GM18870 (cell line): Measurements from ENCODE around the gene TEAD1.
A peak's percentile ranks its signal among the peaks of the same experiment; 100 is the strongest.
"Not testable (repeated sequence)": the region's sequence is repeated elsewhere in the genome, so short reads cannot be mapped to it uniquely, and the experiment has no call there.

Experiments used
- ATAC-seq: cut with Tn5 transposase; IDR thresholded peaks from one replicate; pipeline ENCODE4 v1.9.1; 2021; ENCODE audit warnings: moderate library complexity; ENCODE audit not compliant: unreplicated experiment

Gene TEAD1

DNA sequence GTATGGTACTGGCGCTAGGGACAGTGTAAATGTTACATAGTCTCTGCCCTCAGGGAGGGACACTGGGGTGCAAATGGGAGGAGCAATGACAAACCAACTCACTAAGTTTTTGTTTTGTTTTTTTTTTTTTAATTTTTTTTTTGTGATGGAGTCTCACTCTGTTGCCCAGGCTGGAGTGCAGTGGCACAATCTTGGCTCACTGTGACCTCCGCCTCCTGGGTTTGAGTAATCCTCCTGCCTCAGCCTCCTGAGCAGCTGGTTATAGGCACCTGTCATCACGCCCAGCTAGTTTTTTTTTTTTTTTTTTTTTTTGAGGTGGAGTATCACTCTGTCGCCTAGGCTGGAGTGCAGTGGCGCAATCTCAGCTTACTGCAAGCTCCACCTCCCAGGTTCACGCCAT is 83.9 kb downstream of the TEAD1 start:
- not testable (repeated sequence) for ATAC-seq

GRCh38 chr11:12761029-12761428 is 86.8 kb downstream of the TEAD1 start:
- ATAC-seq: no peak

DNA sequence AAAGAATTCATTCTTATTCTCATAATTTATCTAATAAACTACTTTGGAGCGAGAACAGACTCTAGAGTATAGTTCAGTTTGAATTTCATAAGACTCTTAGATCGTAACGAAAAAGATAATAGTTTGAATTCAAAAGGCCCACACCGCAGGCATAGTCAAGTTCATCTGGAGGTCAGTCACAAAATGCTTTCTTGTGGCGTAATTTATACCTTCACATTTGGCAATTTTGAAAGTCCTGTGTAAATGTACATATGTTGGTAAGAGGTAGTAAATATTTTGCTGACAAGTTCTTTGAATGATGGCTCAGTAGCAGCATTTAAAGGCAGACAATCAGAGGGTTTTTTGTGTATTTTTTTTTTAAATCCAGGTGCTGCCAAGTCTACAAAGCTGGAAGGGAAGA is 88.1 kb downstream of the TEAD1 start:
- no peak for ATAC-seq

- ATAC-seq: no peak
Observed at GRCh38 chr11:12762696-12763324, 88.6 kb downstream of the TEAD1 start.

GRCh38 chr11:12764187-12764914 is 90.1 kb downstream of the TEAD1 start:
- ATAC-seq: no peak

DNA sequence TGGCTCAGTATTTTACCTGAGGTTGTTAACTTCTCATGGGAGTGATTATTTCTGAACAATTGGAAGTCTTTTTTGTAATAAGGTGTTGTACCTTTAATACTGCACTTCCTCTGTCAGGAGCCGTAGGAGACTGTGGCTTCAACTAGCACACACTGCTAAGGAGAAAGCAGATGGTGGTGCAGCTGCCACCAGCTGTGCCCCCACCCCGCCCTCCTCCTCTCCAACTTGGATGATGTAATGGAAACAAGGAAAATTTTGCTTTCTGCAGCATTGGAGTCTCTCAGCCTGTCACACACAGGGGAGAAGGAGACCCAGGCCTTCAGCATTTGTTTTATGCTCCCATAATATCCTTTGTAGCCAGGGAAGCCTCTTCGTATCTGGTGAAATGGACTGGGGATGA is 91.2 kb downstream of the TEAD1 start:
- ATAC-seq: no peak

- no peak for ATAC-seq
Observed at GRCh38 chr11:12767027-12767426, 92.8 kb downstream of the TEAD1 start.

DNA sequence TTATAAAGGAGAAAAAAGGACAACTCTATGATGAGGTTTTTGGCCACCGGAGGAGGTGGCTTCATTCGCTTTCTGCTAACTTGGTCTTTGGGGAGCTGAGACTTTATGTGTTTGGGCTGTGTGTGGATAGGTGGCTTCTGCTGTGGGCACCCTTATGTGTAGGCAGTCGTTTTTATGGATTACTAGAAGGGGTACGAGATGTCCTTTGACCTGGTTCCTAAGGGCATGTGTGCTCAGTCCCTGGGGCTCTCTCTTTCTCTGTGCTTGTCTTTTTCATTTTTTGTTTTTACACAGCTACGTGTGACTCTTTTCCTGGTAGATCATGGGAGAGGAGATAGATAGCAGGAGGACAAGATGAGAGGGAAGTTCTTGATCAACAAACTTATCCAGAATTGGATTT is 93.4 kb downstream of the TEAD1 start:
- ATAC-seq: no peak

DNA sequence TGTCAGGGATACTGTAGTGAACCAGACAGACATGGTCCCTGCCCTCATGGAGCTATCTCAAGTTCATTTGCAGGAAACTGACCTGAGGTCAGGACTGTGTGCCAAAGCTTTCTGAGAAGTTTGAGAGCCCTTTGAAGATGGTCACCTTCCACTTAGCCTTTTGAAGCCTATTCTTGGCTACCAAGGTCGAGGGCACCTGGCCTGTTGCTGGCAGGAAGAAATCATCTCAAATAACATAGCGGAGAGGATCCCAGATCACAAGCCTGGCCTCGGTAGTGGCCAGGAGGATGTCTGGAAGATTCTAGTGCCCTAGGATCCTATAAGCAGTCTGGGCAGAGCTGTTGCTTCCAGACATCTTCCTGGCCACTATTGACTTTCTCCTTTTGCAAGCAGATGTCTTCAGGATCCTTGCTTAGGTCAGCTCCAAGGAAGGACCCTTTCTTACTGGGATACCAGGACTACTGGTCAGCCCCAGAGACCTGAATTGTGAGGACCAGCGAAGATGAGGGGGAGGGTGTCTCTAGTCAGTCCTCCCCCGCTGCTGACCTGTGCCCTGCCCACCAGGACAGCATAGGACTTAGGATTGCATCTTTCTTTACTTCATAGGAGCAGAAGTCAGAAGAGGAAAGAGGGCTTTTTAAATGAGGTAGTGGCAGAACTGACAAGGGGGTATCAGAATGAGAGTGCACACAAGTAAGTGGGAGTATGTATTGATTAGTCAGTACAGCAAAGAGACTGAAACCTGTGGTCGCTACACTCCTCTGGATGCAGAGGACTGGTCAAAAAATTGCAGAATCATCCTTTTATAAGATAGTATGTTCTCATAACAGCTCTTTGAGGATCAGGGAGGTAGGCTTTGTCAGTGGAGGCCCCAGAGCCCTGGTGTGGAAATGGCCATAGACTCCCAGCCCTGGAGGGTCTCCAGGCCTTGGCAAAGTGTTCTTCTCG is 94.8 kb downstream of the TEAD1 start:
- peak; percentile 72 for ATAC-seq

DNA sequence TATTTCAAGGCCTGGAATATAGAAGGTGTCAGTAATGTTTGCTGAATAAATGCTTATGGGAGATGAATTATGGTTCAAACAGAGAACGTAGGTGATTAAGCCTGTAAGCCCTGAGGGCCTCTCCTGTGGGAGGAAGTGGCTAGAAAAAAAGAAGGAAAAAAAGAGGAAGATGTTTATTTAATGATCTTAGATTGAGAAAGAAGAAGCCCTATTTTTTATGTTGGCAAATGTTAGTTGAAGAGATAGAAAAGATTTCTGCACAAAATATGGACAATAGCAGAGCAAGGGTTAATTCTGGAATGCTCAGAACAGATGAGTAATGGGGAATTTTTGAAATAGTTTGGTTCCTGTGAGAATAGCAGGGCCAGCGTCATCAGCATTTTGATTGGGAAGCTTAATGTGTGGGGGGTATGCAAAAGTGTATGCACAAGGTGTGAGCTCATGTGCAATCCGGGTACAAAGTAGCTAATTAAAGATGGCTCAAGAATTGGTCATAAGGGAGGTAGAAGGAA is 95.7 kb downstream of the TEAD1 start:
- no peak for ATAC-seq

- ATAC-seq: no peak
Observed at GRCh38 chr11:12770435-12770834, 96.2 kb downstream of the TEAD1 start.

GRCh38 chr11:12770966-12771597 is 96.9 kb downstream of the TEAD1 start:
- ATAC-seq: no peak

DNA sequence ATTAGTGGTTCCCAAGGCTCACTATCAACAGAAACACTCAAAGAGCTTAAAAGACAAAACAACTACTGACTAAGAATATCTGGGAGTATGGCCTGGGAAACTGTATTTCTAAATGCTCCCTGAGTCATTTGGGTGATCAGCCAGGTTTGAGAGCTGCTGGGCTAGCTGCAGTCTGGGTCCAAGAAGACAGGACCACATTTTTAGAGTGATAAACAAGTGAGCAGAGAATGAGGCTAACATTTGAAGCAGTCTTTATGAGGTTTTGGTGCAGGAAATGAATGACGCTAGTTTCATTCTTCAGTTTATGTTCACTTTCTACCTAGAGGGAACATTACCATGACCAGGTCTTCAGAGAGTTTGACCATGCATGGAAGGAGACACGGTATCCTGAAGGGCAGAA is 97.7 kb downstream of the TEAD1 start:
- no peak for ATAC-seq

DNA sequence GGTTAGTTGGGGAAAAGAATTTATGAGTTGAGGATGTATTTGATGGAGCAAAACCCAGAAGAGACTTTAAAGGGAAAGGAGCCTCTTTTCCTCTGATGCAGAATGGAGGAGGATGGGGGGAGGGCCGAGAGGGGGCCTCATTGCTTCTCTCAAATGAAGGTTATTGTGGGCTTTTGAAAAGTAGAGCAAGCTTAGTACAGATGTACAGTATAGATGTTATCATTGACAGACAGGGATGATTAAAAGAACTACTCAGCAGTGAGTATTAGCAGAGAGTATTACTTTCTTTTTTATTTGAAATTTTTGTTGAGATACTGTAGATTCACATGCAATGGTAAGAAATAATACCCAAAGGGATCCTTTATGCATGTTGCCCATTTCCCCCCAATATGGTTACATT is 98.1 kb downstream of the TEAD1 start:
- no peak for ATAC-seq

DNA sequence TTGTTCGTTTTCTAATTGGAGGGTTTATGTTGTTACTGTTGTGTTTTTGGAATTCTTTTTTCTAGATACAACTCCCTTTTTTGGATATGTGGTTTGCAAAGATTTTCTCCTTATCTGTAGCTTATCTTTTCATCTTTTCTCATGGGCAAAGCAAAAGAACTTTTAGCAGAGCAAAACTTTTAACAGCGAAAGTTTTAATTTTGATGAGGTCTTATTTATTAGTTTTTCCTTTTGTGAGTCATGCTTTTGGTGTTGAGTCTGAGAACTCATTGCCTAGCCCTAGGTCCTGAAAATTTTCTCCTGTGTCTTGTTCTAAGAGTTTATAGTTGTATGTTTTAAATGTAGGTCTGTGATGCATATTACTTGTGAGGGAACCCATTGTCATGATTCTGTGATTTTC is 99.4 kb downstream of the TEAD1 start:
- no peak for ATAC-seq

DNA sequence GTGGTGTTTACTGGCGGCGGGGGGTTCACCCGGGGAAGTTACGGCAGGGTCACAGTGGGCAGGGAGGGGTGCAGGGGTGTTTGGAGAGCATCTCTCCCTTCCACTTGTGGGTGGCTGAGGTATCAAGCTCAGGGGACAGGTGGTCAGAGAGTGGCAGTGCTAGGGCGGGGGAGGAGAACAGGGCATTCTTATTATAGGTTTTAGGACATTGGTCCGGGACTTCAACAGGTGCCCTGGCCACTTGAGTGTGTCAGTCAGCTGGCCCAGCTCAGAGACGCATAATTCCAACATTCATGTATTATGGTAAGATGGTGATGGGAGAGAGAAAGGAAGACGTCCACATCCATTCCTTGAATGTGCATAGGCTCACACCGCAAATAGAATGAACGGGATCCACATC is 101.7 kb downstream of the TEAD1 start:
- ATAC-seq: no peak

GRCh38 chr11:12777208-12777874 is 103.1 kb downstream of the TEAD1 start:
- ATAC-seq: no peak

DNA sequence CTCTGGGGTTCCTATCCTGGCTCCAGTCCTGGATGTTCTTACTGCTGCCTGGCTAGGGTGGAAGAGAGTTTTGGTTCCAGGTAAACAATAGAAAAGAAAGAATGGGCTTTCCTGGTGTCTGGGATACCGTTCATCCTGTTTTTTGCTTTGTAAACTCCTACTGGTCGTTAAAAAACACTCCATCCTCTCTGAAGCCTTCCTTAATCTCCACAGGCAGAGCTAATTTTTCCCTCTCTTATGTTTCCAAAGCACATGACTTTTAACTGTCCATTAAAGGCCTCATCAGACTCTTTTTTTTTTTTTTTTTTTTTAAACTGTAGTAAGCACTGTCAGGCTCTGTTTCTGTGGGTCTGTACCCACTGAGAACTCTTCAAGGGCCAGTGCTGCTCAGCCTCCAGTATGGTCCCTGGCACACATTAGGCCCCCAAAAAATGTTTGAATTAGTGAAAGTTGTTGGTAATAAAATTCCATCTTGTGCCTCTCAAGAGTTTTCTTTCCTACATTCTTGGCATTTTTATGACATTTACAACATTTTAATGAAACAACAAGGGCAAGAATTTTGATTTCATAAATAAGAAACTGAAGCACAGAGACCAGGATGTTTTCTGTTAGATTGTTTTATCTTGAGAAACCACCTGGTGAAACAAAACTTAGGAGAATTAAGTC is 104.2 kb downstream of the TEAD1 start:
- ATAC-seq: no peak

GRCh38 chr11:12783765-12784164 is 109.5 kb downstream of the TEAD1 start:
- no peak for ATAC-seq

DNA sequence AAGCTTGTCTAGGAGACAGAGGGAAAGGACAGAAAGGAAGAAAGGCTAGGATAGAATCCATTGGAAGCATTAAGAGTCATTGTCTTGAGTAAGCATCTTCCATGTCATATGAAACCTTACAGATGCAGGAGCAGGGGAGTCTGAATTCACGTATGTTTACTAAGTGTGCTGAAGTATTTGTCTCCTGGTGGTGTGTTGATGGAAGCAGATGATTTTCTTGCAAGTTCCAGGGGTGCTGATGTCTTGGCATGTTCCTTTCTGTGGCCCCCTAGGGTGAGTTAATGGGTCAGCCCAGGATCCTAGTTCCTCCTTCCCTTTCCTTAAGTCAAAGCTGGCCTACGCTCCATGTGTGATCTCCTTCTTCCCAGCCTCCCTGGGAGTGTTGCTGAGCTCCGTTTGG is 110.2 kb downstream of the TEAD1 start:
- no peak for ATAC-seq
